ENCODE results near the gene OSGEP.
A peak's percentile ranks its signal among the peaks of the same experiment; 100 is the strongest.

DNA sequence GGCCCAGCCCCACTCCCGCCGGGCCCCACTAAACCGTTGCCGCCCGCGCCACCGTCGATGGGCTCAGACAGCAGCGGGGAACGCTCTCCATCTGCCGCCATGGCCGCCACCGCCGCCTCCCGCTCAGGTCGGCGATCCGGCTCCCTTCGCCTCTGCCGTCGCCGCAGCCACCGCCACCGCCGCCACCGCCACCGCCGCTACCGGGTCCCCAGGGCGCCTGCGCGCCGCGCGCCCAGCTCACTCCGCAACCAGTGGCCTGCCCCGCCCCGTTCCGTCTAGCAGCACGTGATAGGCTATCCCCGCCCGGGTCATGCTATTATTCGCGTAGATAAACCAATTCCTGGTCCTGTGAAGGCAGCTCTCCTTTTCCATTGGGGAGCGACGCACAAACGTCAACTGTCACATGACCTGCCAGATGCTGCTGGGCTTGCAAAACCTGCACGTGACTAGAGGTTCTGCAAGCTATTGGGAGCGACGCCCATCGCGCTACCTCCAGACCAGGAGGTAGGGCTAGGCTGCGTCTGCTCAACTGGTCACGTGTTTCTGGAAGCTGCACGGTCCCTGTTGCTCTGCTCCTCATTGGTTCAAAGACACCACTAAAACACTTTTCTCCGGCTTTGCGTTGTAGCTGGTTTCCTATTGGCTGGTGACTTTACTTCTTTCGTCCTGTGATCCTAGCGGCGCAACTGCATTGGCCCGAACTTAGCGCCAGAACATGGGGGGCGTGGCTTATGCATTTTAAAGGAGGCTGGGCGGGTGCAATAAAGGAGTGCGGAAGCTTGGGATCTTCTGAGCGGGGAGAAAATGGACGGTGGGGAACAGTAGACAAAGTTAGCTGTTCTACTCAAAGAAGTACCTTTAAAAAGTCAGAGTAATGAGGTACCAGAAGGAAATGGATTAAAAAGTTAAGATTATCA lies 6.9 kb upstream of the OSGEP start, which contains the start of gene PIP4P1:
- TF ChIP-seq, protein P1, sequence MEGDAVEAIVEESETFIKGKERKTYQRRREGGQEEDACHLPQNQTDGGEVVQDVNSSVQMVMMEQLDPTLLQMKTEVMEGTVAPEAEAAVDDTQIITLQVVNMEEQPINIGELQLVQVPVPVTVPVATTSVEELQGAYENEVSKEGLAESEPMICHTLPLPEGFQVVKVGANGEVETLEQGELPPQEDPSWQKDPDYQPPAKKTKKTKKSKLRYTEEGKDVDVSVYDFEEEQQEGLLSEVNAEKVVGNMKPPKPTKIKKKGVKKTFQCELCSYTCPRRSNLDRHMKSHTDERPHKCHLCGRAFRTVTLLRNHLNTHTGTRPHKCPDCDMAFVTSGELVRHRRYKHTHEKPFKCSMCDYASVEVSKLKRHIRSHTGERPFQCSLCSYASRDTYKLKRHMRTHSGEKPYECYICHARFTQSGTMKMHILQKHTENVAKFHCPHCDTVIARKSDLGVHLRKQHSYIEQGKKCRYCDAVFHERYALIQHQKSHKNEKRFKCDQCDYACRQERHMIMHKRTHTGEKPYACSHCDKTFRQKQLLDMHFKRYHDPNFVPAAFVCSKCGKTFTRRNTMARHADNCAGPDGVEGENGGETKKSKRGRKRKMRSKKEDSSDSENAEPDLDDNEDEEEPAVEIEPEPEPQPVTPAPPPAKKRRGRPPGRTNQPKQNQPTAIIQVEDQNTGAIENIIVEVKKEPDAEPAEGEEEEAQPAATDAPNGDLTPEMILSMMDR (IDR thresholded peaks at IDR 0.05): no peak
- TF ChIP-seq POLR2A (IDR thresholded peaks at IDR 0.05): peak; percentile 46 to 71

All from sigmoid colon (tissue), 3 donors.